Measurements from ENCODE around the gene TAS1R3. TPM values are rescaled to one million over a fixed set of nuclear protein-coding genes. Genes with fewer than 3 reads are reported as not detected.

Gene TAS1R3
- total RNA-seq, 2 donors from 2014 or later, result 0.09 to 0.35 TPM

GRCh38 chr1:1322952-1323351 lies 8.1 kb upstream of the TAS1R3 start:
- no peak for TF ChIP-seq CTCF (conservative IDR thresholded peaks at IDR 0.05)
- Mint-ChIP-seq H3K9me3 (no peaks in the 10 kb centered on the region), H3K4me3 (peak overlapping the region; percentile 59), H3K27me3 (ENCODE audit: insufficient read depth) (no peaks in the 10 kb centered on the region), H3K4me1 (peaks cover 5% of the 10 kb centered on the region), H3K36me3 (ENCODE audit: low read depth) (peaks cover 17% of the 10 kb centered on the region), H3K27ac (no peak overlapping the region)
- Histone ChIP-seq H3K9ac (ENCODE audit: extremely low read depth, low read length, poor library complexity, severe bottlenecking) (no peak overlapping the region), H3K36me3 (ENCODE audit: control insufficient read depth, insufficient read depth, low read length) (peaks cover 16% of the 10 kb centered on the region), H3K9me3 (ENCODE audit: control insufficient read depth, low read length) (no peaks in the 10 kb centered on the region), H3K27ac (ENCODE audit: low read depth, low read length) (no peak overlapping the region), H3K4me3 (ENCODE audit: low read length) (no peak overlapping the region), H3K27me3 (ENCODE audit: control insufficient read depth, insufficient read depth, low read length, poor library complexity, severe bottlenecking) (no peaks in the 10 kb centered on the region), H3K4me1 (ENCODE audit: control insufficient read depth, insufficient read depth, low read length) (no peaks in the 10 kb centered on the region)
- no peak for DNase-seq
- 95% methylated on average over 8 to 10 of the region's 10 CpGs for WGBS, 2 experiments (ENCODE audit: insufficient coverage in 1 of 2, insufficient read length in 1 of 2)

GRCh38 chr1:1324084-1324523 lies 7.0 kb upstream of the TAS1R3 start:
- Mint-ChIP-seq H3K36me3 (ENCODE audit: low read depth) (peaks cover 9% of the 10 kb centered on the region), H3K27ac (no peak overlapping the region), H3K4me3 (peak overlapping the region; percentile 59), H3K27me3 (ENCODE audit: insufficient read depth) (no peaks in the 10 kb centered on the region), H3K4me1 (peaks cover 5% of the 10 kb centered on the region), H3K9me3 (no peaks in the 10 kb centered on the region)
- Histone ChIP-seq H3K27me3 (ENCODE audit: control insufficient read depth, insufficient read depth, low read length, poor library complexity, severe bottlenecking) (no peaks in the 10 kb centered on the region), H3K4me3 (ENCODE audit: low read length) (peak overlapping the region; percentile 78), H3K9me3 (ENCODE audit: control insufficient read depth, low read length) (no peaks in the 10 kb centered on the region), H3K27ac (ENCODE audit: low read depth, low read length) (peak overlapping the region; percentile 24), H3K9ac (ENCODE audit: extremely low read depth, low read length, poor library complexity, severe bottlenecking) (peak overlapping the region; percentile 51), H3K36me3 (ENCODE audit: control insufficient read depth, insufficient read depth, low read length) (peaks cover 6% of the 10 kb centered on the region), H3K4me1 (ENCODE audit: control insufficient read depth, insufficient read depth, low read length) (no peaks in the 10 kb centered on the region)
- DNase-seq, result no peak
- TF ChIP-seq CTCF (conservative IDR thresholded peaks at IDR 0.05), result no peak
- WGBS, 2 experiments (ENCODE audit: insufficient coverage in 1 of 2, insufficient read length in 1 of 2), result 0% methylated on average over 5 to 40 of the region's 41 CpGs

GRCh38 chr1:1324524-1325287 lies 6.4 kb upstream of the TAS1R3 start, which contains the start of the genes CPTP and INTS11:
CPTP (plus strand) TSS chr1:1324802; CDS start chr1:1326911, 2,109 bp downstream.
INTS11 (minus strand) TSS chr1:1324660; CDS start chr1:1324608, 52 bp downstream.
- peak; percentile 97 for DNase-seq
- Mint-ChIP-seq H3K4me1 (peaks cover 5% of the 10 kb centered on the region), H3K4me3 (peak within 1 kb of the TSS; percentile 59), H3K27ac (peak within 1 kb of the TSS; percentile 11), H3K9me3 (no peaks in the 10 kb centered on the region), H3K36me3 (ENCODE audit: low read depth) (peaks cover 3% of the 10 kb centered on the region), H3K27me3 (ENCODE audit: insufficient read depth) (no peaks in the 10 kb centered on the region)
- H3K9ac ChIP-seq (ENCODE audit: extremely low read depth, low read length, poor library complexity, severe bottlenecking), result peak within 1 kb of the TSS; percentile 51
- H3K27me3 ChIP-seq (ENCODE audit: control insufficient read depth, insufficient read depth, low read length, poor library complexity, severe bottlenecking), result no peaks in the 10 kb centered on the region
- H3K27ac ChIP-seq (ENCODE audit: low read depth, low read length), result peak within 1 kb of the TSS; percentile 24
- no peaks in the 10 kb centered on the region for H3K9me3 ChIP-seq (ENCODE audit: control insufficient read depth, low read length)
- peaks cover under 1% of the 10 kb centered on the region for H3K36me3 ChIP-seq (ENCODE audit: control insufficient read depth, insufficient read depth, low read length)
- no peak for TF ChIP-seq CTCF (conservative IDR thresholded peaks at IDR 0.05)
- no peaks in the 10 kb centered on the region for H3K4me1 ChIP-seq (ENCODE audit: control insufficient read depth, insufficient read depth, low read length)
- peak within 1 kb of the TSS; percentile 86 for H3K4me3 ChIP-seq (ENCODE audit: low read length)
- 1 to 3% methylated on average over 30 to 84 of the region's 84 CpGs for WGBS, 2 experiments (ENCODE audit: insufficient coverage in 1 of 2, insufficient read length in 1 of 2)
